Eye (tissue), 1 donor: ENCODE results near the gene INAFM1.

ENCODE experiments used
- DNase-seq: peaks from one replicate; pipeline ENCODE4 v3.0.0-alpha.2; 2015

INAFM1 gene

DNA sequence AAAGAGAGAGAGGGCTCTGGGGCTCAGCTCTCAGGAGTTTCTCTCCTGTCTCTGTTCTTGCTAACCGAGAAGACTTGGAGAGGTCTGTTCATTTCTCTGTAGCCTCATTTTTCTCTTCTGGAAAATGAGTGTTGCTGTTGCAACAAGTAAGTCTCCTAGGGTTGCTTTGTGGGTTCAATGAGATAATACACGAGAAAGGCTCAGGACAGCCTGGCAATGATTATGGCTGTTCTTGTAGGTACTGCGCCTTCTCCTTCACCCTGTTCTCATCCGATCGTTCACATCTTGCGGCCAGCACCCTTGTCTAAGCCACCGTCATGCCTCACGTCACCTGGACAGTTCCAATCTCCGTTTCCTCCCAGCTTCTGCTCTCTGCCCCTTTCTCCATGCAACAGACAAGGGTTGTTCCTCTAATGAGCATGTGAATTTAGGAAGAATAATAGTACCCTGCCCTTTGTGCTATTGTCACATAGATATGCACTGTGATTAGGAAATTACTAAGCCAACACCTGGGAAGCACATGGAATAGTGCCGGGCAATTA, 39.1 kb downstream of the INAFM1 start:
- DNase-seq: no peak

DNA sequence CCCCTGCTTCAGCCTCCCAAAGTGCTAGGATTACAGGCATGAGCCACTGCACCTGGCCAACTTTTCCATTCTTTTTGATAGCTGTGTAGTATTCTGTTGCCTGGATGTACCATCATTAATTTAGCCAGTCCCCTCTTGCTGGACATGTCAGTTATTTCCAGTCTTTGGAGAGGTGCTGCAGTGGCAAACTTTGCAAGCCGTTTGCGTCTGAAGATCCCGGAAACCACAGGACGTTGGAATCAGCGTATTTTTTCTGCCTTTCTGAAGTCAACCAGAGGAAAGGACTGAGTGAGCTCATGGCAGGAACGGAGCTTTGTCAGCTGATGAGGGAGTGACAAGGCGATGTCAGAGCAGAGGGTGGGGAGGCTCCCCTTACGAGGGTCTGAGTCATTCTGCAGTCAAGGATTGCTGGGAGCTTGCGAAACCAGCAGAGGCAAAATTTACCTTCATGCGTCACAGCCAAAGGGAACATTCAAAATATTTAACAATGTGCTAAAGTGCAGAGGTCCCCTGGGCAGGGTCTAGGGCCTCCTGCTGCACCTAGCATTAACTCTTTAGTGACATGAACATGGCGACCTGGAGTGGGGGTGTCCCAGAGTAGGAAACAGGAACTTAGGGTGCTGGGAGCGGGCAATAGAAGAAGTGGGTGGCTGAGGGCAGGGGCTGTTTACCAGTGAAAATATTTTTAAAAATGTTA, 40.6 kb downstream of the INAFM1 start:
- DNase-seq: peak; percentile 7

DNA sequence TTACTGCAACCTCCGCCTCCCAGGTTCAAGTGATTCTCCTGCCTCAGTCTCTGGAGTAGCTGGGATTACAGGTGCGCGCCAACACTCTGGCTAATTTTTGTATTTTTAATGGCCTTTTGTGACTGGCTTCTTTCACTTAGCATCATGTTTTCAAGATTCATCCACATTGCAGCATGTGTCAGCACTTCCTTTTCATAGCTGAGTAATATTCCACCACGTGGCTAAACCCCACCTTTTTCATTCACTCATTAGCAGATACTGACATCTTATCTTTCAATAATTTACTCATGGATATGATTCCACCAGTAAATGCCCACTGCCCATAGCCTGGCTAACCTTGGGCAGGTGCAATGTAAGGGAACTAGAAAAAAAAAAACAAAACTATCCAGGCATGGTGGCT, 41.8 kb downstream of the INAFM1 start:
- DNase-seq: no peak

DNA sequence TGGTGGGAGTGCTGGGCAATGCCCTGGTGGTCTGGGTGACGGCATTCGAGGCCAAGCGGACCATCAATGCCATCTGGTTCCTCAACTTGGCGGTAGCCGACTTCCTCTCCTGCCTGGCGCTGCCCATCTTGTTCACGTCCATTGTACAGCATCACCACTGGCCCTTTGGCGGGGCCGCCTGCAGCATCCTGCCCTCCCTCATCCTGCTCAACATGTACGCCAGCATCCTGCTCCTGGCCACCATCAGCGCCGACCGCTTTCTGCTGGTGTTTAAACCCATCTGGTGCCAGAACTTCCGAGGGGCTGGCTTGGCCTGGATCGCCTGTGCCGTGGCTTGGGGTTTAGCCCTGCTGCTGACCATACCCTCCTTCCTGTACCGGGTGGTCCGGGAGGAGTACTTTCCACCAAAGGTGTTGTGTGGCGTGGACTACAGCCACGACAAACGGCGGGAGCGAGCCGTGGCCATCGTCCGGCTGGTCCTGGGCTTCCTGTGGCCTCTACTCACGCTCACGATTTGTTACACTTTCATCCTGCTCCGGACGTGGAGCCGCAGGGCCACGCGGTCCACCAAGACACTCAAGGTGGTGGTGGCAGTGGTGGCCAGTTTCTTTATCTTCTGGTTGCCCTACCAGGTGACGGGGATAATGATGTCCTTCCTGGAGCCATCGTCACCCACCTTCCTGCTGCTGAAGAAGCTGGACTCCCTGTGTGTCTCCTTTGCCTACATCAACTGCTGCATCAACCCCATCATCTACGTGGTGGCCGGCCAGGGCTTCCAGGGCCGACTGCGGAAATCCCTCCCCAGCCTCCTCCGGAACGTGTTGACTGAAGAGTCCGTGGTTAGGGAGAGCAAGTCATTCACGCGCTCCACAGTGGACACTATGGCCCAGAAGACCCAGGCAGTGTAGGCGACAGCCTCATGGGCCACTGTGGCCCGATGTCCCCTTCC, 45.5 kb downstream of the INAFM1 start:
- no peak for DNase-seq

DNA sequence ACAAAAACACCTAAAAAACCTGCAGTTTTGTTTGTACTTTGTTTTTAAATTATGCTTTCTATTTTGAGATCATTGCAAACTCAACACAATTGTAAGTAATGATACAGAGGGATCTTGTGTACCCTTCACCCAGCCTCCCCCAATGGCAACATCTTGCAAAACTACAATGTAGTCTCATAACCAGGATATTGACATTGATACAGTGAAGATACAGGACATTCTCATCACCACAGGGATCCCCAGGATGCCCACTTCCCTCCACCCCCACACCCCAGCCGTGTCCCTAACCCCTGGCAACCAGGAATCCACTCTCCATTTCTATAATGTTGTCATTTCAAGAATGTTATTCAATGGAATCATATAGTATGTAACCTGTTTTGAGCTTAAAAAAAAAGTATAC, 46.9 kb downstream of the INAFM1 start:
- no peak for DNase-seq

DNA sequence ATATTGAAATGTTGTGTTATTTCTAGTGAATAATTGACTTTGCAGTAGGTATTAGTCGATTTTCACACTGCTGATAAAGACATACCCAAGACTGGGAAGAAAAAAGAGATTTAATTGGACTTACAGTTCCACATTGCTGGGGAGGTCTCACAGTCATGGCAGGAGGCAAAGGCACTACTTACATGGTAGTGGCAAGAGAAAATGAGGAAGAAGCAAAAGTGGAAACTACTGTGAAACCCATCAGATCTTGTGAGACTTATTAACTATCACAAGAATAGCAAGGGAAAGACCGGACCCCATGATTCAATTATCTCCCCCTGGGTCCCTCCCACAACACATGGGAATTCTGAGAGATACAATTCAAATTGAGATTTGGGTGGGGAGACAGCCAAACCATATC, 47.4 kb downstream of the INAFM1 start:
- no peak for DNase-seq

DNA sequence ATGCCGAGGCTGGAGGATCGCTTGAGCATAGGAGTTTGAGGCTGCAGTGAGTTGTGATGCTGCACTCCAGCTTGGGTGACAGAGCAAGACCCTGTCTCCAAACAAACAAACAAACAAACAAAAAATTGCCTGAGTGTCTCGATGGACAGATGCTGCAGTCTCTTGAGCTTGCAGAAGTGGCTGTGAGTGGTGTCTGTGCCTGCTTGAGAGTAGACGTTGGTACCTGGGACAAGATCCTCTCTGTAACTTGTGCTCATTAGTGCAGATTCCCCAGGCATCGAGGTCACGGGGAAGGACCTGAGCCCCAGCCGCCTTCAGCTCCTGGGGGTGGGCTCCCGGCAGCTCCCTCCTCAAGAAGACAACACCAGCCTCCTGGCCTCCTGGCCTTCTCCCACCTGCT, 48.7 kb downstream of the INAFM1 start:
- DNase-seq: no peak

DNA sequence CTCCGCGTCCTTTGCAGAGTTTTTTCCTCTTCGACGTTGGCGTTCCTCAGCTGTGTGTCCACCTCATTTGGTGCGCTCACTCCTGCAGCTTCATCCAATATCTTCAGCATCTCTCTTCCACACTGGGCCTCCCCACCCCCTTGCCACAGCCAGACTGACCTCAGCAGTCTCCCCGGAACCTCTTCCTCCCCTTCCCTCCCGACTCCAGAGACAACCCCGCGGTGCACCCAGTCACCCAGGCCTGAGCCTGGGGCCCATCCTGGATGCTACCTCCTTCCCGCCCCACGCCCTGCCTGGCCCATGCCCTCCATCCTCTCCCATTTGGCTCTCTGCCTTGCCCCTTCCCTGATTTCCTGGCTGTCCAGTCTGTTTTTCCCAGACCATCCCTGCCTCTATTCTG, 49.2 kb downstream of the INAFM1 start:
- DNase-seq: no peak

DNA sequence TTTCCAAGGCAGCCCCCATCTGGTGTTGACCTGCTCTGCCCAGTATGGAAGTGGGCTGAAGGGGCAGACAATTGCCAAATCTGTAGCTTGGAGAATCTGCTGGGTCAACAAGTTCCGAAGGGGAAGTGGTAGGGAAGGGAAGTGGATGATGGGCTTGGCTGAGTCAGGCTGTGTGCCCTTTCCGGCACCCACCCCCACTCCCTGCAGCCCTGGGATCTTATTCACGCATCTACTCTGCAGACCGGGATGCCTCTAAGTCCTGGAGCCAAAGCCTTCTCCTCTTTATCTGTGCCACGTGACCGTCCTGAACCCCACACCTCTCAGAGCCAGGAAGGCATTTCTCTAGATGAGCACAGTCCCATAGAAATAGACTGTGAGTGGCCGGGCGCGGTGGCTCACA, 49.8 kb downstream of the INAFM1 start:
- DNase-seq: no peak
